GM12801 (cell line): ENCODE measurements around the gene AFMID.
A peak's percentile ranks its signal among the peaks of the same experiment; 100 is the strongest.

Source experiments
- TF ChIP-seq, protein P1 (sequence below): IDR thresholded peaks from one replicate; pipeline ENCODE4 v1.5.1; 2011; ENCODE audit warnings: control low read depth; ENCODE audit not compliant: insufficient read length; ENCODE audit errors: extremely low read depth

Gene AFMID

GRCh38 chr17:78173097-78173715 lies 14.0 kb upstream of the AFMID start:
- TF ChIP-seq, protein P1, sequence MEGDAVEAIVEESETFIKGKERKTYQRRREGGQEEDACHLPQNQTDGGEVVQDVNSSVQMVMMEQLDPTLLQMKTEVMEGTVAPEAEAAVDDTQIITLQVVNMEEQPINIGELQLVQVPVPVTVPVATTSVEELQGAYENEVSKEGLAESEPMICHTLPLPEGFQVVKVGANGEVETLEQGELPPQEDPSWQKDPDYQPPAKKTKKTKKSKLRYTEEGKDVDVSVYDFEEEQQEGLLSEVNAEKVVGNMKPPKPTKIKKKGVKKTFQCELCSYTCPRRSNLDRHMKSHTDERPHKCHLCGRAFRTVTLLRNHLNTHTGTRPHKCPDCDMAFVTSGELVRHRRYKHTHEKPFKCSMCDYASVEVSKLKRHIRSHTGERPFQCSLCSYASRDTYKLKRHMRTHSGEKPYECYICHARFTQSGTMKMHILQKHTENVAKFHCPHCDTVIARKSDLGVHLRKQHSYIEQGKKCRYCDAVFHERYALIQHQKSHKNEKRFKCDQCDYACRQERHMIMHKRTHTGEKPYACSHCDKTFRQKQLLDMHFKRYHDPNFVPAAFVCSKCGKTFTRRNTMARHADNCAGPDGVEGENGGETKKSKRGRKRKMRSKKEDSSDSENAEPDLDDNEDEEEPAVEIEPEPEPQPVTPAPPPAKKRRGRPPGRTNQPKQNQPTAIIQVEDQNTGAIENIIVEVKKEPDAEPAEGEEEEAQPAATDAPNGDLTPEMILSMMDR = no peak

GRCh38 chr17:78174346-78174869 lies 12.8 kb upstream of the AFMID start:
- TF ChIP-seq, protein P1 = no peak

- TF ChIP-seq, protein P1 = no peak
Observed at GRCh38 chr17:78174870-78175642, 12.1 kb upstream of the AFMID start.

DNA sequence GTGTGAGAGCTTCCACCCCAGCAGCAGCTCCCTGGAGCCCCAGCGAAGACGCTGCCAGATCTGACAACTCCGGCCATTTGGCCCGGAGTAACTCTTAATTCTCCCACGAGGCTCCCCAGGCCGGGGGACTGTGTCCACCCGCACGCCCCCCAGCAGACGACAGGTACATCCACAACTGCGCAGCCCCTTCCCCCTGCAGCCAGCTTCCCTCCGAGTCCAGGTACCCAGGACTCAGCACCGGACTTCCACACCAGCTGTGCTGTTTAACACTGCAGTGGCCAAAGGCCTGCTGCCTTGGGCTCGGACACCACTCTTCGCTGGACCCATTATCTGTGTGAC lies 11.6 kb upstream of the AFMID start:
- TF ChIP-seq, protein P1 = no peak

GRCh38 chr17:78176548-78177025 lies 10.6 kb upstream of the AFMID start:
- TF ChIP-seq, protein P1 = peak; percentile 29

GRCh38 chr17:78179372-78179771 lies 7.8 kb upstream of the AFMID start:
- TF ChIP-seq, protein P1 = no peak

- TF ChIP-seq, protein P1 = no peak
Observed at GRCh38 chr17:78180083-78180482, 7.1 kb upstream of the AFMID start.
